ENCODE data around the gene NAP1L5. TPM values are rescaled to one million over a fixed set of nuclear protein-coding genes. Genes with fewer than 3 reads are reported as not detected.

NAP1L5 gene
- total and polyA plus RNA-seq, 2 experiments from 2014 or later: 2.0 to 2.4 TPM

GRCh38 chr4:88672987-88673386 is 24.6 kb downstream of the NAP1L5 start (continued):
- TF ChIP-seq ZNF462 (CRISPR knock-in tag; IDR thresholded peaks at IDR 0.05) (no peak), CREB1 (CRISPR knock-in tag; IDR thresholded peaks at IDR 0.05; ENCODE audit: low read depth) (no peak)

GRCh38 chr4:88661739-88662138 is 35.9 kb downstream of the NAP1L5 start:
- no peaks in the 10 kb centered on the region for H3K27me3 ChIP-seq (ENCODE audit: insufficient read depth)
- no peak for DNase-seq (ENCODE audit: low spot score)
- Mint-ChIP-seq H3K27ac (no peak overlapping the region), H3K36me3 (ENCODE audit: low read depth) (no peaks in the 10 kb centered on the region), H3K4me1 (peaks cover 15% of the 10 kb centered on the region), H3K27me3 (ENCODE audit: insufficient read depth, low read depth, poor library complexity) (no peaks in the 10 kb centered on the region), H3K9me3 (no peaks in the 10 kb centered on the region), H3K4me3 (no peak overlapping the region)
- H2AFZ ChIP-seq: no peak overlapping the region
- no peaks in the 10 kb centered on the region for H3K36me3 ChIP-seq (ENCODE audit: insufficient read depth)
- H4K20me1 ChIP-seq (replicated peaks; ENCODE audit: insufficient read depth): no peaks in the 10 kb centered on the region
- no peak for ATAC-seq
- TF ChIP-seq POLR2AphosphoS5 (IDR thresholded peaks at IDR 0.05; ENCODE audit: low read depth): no peak
- TF ChIP-seq ZNF114 (CRISPR knock-in tag; IDR thresholded peaks at IDR 0.05): no peak
- TF ChIP-seq CTCF (conservative IDR thresholded peaks at IDR 0.05; ENCODE audit: low read depth in 2 of 2): no peak
- TF ChIP-seq NANOG (IDR thresholded peaks at IDR 0.05; ENCODE audit: borderline replicate concordance): no peak
- no peak for TF ChIP-seq CREB1 (CRISPR knock-in tag; IDR thresholded peaks at IDR 0.05; ENCODE audit: low read depth)
- H3K9me2 ChIP-seq (ENCODE audit: insufficient read depth): no peaks in the 10 kb centered on the region
- H3F3A ChIP-seq (replicated peaks; ENCODE audit: low read depth): no peaks in the 10 kb centered on the region
- H3K27ac ChIP-seq (ENCODE audit: low read depth): no peak overlapping the region
- H3K4me2 ChIP-seq: no peak overlapping the region
- no peak overlapping the region for H3K4me3 ChIP-seq
- H3K79me2 ChIP-seq (replicated peaks; ENCODE audit: insufficient read depth): no peaks in the 10 kb centered on the region
- H3K4me1 ChIP-seq (ENCODE audit: insufficient read depth): no peaks in the 10 kb centered on the region

Measured in GM23338 (cell line).